Coronary artery (tissue), 2 donors: ENCODE results near the gene CALY.
A peak's percentile ranks its signal among the peaks of the same experiment; 100 is the strongest.

Source experiments
- DNase-seq: peaks from one replicate; pipeline ENCODE4 v3.0.0-alpha.2; 2017; ENCODE audit warnings: low spot score
- H3K27ac ChIP-seq, 2 donors: fragments of 200-600 bp; sonication (generic); one replicate each; pipeline ENCODE4 v1.5.1; 2016 to 2019
- H3K4me3 ChIP-seq: fragments of 200-600 bp; sonication (generic); 2 replicates; pipeline ENCODE4 v1.5.1; 2016; ENCODE audit warnings: mild to moderate bottlenecking, moderate library complexity
- CTCF ChIP-seq: fragments of 200-600 bp; sonication (generic); IDR thresholded peaks from one replicate; pipeline ENCODE4 v1.5.1; 2019; ENCODE audit warnings: antibody characterized with exemption

The CALY gene

GRCh38 chr10:133299224-133299623, 37.5 kb downstream of the CALY start:
- no peak overlapping the region for H3K27ac ChIP-seq
- no peak for DNase-seq
- H3K4me3 ChIP-seq, result no peak overlapping the region
- TF ChIP-seq CTCF, result no peak

DNA sequence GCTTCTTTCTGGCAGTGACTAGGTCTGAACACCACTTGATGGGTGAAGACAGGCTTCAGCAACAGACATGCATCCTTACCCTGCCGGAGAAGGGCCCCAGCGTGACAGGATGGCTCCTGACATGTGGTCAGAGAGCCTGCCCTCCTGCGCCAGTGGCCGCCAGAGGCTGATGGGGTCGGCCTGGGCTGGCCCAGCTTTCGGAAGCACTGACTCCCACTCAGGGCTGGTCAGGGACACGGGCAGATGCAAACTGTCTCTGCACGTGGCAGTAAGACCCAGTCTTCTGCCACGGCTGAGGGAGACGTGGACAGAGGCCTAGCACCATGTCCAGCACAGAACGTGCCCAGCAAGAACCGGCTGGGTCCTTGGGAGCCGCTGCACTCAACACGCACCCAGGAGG, 38.2 kb downstream of the CALY start:
- no peak for TF ChIP-seq CTCF
- DNase-seq, result no peak
- H3K27ac ChIP-seq, result no peak overlapping the region
- no peak overlapping the region for H3K4me3 ChIP-seq

GRCh38 chr10:133297504-133297903, 39.2 kb downstream of the CALY start:
- DNase-seq, result no peak
- Histone ChIP-seq H3K27ac (no peak overlapping the region), H3K4me3 (no peak overlapping the region)
- no peak for TF ChIP-seq CTCF

- no peak for TF ChIP-seq CTCF
- DNase-seq, result no peak
- Histone ChIP-seq H3K27ac (no peak overlapping the region), H3K4me3 (no peak overlapping the region)
Observed at GRCh38 chr10:133295426-133296320, 41.0 kb downstream of the CALY start.

DNA sequence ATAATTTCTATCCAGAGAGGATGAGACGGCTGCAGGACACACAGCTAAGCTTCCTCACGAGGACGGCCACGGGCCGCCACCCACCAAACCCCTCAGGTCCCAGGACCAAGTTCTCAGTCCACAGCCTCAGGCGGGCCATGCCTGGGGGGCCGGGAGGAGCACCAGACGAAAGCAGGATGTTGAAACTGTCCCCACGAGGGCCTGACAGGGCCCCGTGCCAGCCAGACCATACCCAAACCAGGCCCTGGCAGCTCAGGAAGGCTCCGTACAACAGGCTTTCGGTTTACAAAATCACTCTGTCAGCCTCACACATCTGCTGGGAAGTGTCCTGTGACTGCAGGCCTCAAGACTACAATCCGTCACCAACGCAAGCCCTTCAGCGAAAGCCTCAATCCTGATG, 42.5 kb downstream of the CALY start:
- Histone ChIP-seq H3K27ac (no peak overlapping the region), H3K4me3 (no peak overlapping the region)
- no peak for DNase-seq
- TF ChIP-seq CTCF, result no peak

- DNase-seq, result no peak
- Histone ChIP-seq H3K4me3 (no peak overlapping the region), H3K27ac (peak overlapping the region; percentile 9 to 43)
- no peak for TF ChIP-seq CTCF
Observed at GRCh38 chr10:133293810-133294119, 42.9 kb downstream of the CALY start.
